Immature natural killer cell (primary cell): Measurements from ENCODE around the gene KIF3B. TPM values are rescaled to one million over a fixed set of nuclear protein-coding genes. Genes with fewer than 3 reads are reported as not detected.
A peak's percentile ranks its signal among the peaks of the same experiment; 100 is the strongest.
"Not testable (repeated sequence)": the region's sequence is repeated elsewhere in the genome, so short reads cannot be mapped to it uniquely, and the experiment has no call there.

ENCODE experiments used
- DNase-seq, 3 donors: peaks; one replicate each; pipeline ENCODE4 v3.0.0; 2022; ENCODE audit warnings: mixed read lengths in 1 of 3
- H3K27ac Mint-ChIP-seq, 6 donors: one replicate each; pipeline ENCODE4 v1.8.0; 2020; ENCODE audit warnings: mixed read lengths in 6 of 6, mild to moderate bottlenecking in 5 of 6, inconsistent platforms in 4 of 6, moderate library complexity in 3 of 6
- H3K27me3 Mint-ChIP-seq, 3 donors: one replicate each; pipeline ENCODE4 v1.8.0; 2020 to 2021; ENCODE audit warnings: low read depth in 3 of 3, mild to moderate bottlenecking in 3 of 3, mixed read lengths in 3 of 3, moderate library complexity in 3 of 3, inconsistent platforms in 1 of 3
- H3K36me3 Mint-ChIP-seq, 3 donors: one replicate each; pipeline ENCODE4 v1.8.0; 2020; ENCODE audit warnings: mixed read lengths in 3 of 3, inconsistent platforms in 2 of 3, mild to moderate bottlenecking in 2 of 3
- H3K4me1 Mint-ChIP-seq, 2 donors: one replicate each; pipeline ENCODE4 v1.8.0; 2020; ENCODE audit warnings: inconsistent platforms in 2 of 2, mild to moderate bottlenecking in 2 of 2, mixed read lengths in 2 of 2, moderate library complexity in 1 of 2
- H3K4me3 Mint-ChIP-seq, 5 donors: one replicate each; pipeline ENCODE4 v1.8.0; 2020; ENCODE audit warnings: mild to moderate bottlenecking in 5 of 5, mixed read lengths in 5 of 5, inconsistent platforms in 3 of 5, moderate library complexity in 3 of 5
- H3K9me3 Mint-ChIP-seq, 6 donors: one replicate each; pipeline ENCODE4 v1.8.0; 2020; ENCODE audit warnings: mild to moderate bottlenecking in 6 of 6, mixed read lengths in 6 of 6, inconsistent platforms in 4 of 6, moderate library complexity in 3 of 6
- polyA plus RNA-seq, 3 donors: library from polyadenylated mRNA; unstranded; fragments of 300-500 nt; fragmentation: Illumina TruSeq; gene quantifications; one replicate each; pipeline ENCODE4 v1.2.3, GENCODE V29; 2021

Gene KIF3B
- polyA plus RNA-seq, 3 donors from 2014 or later = 1.1 to 3.2 (median 1.4) TPM

- H3K9me3 Mint-ChIP-seq = no peaks in the 10 kb centered on the region
- no peak for DNase-seq
- H3K4me1 Mint-ChIP-seq = peaks cover 11 to 14% of the 10 kb centered on the region in 2 donors
- no peak overlapping the region for H3K4me3 Mint-ChIP-seq
- H3K27ac Mint-ChIP-seq = no peak overlapping the region
- peaks cover 4 to 14% (median 5%) of the 10 kb centered on the region in 3 donors for H3K27me3 Mint-ChIP-seq
- peaks cover 0 to 4% (median 0%) of the 10 kb centered on the region in 3 donors for H3K36me3 Mint-ChIP-seq
These were observed 76.5 kb downstream of the KIF3B start for GRCh38 chr20:32353848-32354496.

GRCh38 chr20:32354592-32355416 is 77.4 kb downstream of the KIF3B start:
- H3K27me3 Mint-ChIP-seq = peaks cover 11 to 21% (median 11%) of the 10 kb centered on the region in 3 donors
- no peak for DNase-seq
- no peaks in the 10 kb centered on the region for H3K9me3 Mint-ChIP-seq
- no peaks in the 10 kb centered on the region for H3K36me3 Mint-ChIP-seq
- peaks cover 18 to 22% of the 10 kb centered on the region in 2 donors for H3K4me1 Mint-ChIP-seq
- no peak overlapping the region for H3K4me3 Mint-ChIP-seq
- H3K27ac Mint-ChIP-seq = no peak overlapping the region

GRCh38 chr20:32355417-32355841 is 78.0 kb downstream of the KIF3B start:
- H3K27me3 Mint-ChIP-seq = peaks cover 11 to 21% (median 11%) of the 10 kb centered on the region in 3 donors
- H3K9me3 Mint-ChIP-seq = no peaks in the 10 kb centered on the region
- H3K36me3 Mint-ChIP-seq = no peaks in the 10 kb centered on the region
- no peak overlapping the region for H3K4me3 Mint-ChIP-seq
- H3K4me1 Mint-ChIP-seq = peaks cover 25 to 28% of the 10 kb centered on the region in 2 donors
- no peak overlapping the region for H3K27ac Mint-ChIP-seq
- no peak for DNase-seq

- not testable (repeated sequence) for DNase-seq, H3K9me3 Mint-ChIP-seq, H3K27ac Mint-ChIP-seq, H3K36me3 Mint-ChIP-seq
- Mint-ChIP-seq H3K27me3 (peaks cover 11 to 18% (median 11%) of the 10 kb centered on the region in 3 donors), H3K4me3 (peak overlapping the region in 2 of 5 donors; percentile 29 to 38), H3K4me1 (peaks cover 28 to 34% of the 10 kb centered on the region in 2 donors)
These were observed 78.6 kb downstream of the KIF3B start for GRCh38 chr20:32355907-32356621.

GRCh38 chr20:32356622-32357374 is 79.3 kb downstream of the KIF3B start:
- Mint-ChIP-seq H3K4me1 (peaks cover 30 to 38% of the 10 kb centered on the region in 2 donors), H3K4me3 (peak overlapping the region; percentile 95 to 98 (median 97)), H3K27ac (peak overlapping the region in 4 of 6 donors; percentile 95 to 99 (median 97)), H3K36me3 (no peaks in the 10 kb centered on the region), H3K27me3 (peaks cover 11 to 17% (median 11%) of the 10 kb centered on the region in 3 donors), H3K9me3 (no peaks in the 10 kb centered on the region)
- no peak for DNase-seq

- peaks cover 11 to 14% (median 11%) of the 10 kb centered on the region in 3 donors for H3K27me3 Mint-ChIP-seq
- H3K9me3 Mint-ChIP-seq = no peaks in the 10 kb centered on the region
- no peak for DNase-seq
- H3K36me3 Mint-ChIP-seq = no peaks in the 10 kb centered on the region
- H3K4me3 Mint-ChIP-seq = peak overlapping the region; percentile 95 to 98 (median 97)
- peak overlapping the region; percentile 95 to 99 (median 98) for H3K27ac Mint-ChIP-seq
- peaks cover 30 to 38% of the 10 kb centered on the region in 2 donors for H3K4me1 Mint-ChIP-seq
These were observed 80.0 kb downstream of the KIF3B start for GRCh38 chr20:32357375-32357868.

- H3K4me1 Mint-ChIP-seq = peaks cover 36 to 45% of the 10 kb centered on the region in 2 donors
- peak within 1 kb of the TSS; percentile 95 to 99 (median 98) for H3K27ac Mint-ChIP-seq
These were observed 80.6 kb downstream of the KIF3B start, which contains the start of gene ASXL1 for GRCh38 chr20:32357869-32358631. Gene ASXL1, plus strand, starts transcription at chr20:32358331. Its CDS starts 445 bp downstream, at chr20:32358776.

GRCh38 chr20:32358632-32358882 is 81.1 kb downstream of the KIF3B start:
- peak overlapping the region in 1 of 6 donors; percentile 95 for H3K27ac Mint-ChIP-seq
- H3K4me3 Mint-ChIP-seq = no peak overlapping the region
- no peaks in the 10 kb centered on the region for H3K36me3 Mint-ChIP-seq
- H3K4me1 Mint-ChIP-seq = peaks cover 41 to 50% of the 10 kb centered on the region in 2 donors
- H3K9me3 Mint-ChIP-seq = no peaks in the 10 kb centered on the region
- H3K27me3 Mint-ChIP-seq = peaks cover 11 to 14% (median 11%) of the 10 kb centered on the region in 3 donors
- DNase-seq = no peak

More at GRCh38 chr20:32357869-32358631, 80.6 kb downstream of the KIF3B start, which contains the start of gene ASXL1:
- Mint-ChIP-seq H3K27me3 (peaks cover 11 to 14% (median 11%) of the 10 kb centered on the region in 3 donors), H3K4me3 (peak within 1 kb of the TSS; percentile 95 to 98 (median 97)), H3K9me3 (no peaks in the 10 kb centered on the region), H3K36me3 (no peaks in the 10 kb centered on the region)
- DNase-seq = peak; percentile 89 to 90 (median 89)

GRCh38 chr20:32358883-32359632 is 81.6 kb downstream of the KIF3B start:
- H3K4me1 Mint-ChIP-seq = peaks cover 45 to 54% of the 10 kb centered on the region in 2 donors
- peaks cover 11 to 14% (median 11%) of the 10 kb centered on the region in 3 donors for H3K27me3 Mint-ChIP-seq
- H3K9me3 Mint-ChIP-seq = no peaks in the 10 kb centered on the region
- H3K27ac Mint-ChIP-seq = peak overlapping the region; percentile 80 to 92 (median 90)
- peak overlapping the region; percentile 74 to 88 (median 85) for H3K4me3 Mint-ChIP-seq
- DNase-seq = peak; percentile 58 to 62 (median 60)
- no peaks in the 10 kb centered on the region for H3K36me3 Mint-ChIP-seq

GRCh38 chr20:32359633-32360332 is 82.3 kb downstream of the KIF3B start:
- H3K27me3 Mint-ChIP-seq = peaks cover 11 to 14% (median 11%) of the 10 kb centered on the region in 3 donors
- peaks cover 49 to 58% of the 10 kb centered on the region in 2 donors for H3K4me1 Mint-ChIP-seq
- H3K9me3 Mint-ChIP-seq = no peaks in the 10 kb centered on the region
- no peaks in the 10 kb centered on the region for H3K36me3 Mint-ChIP-seq
- peak overlapping the region; percentile 80 to 92 (median 90) for H3K27ac Mint-ChIP-seq
- peak overlapping the region; percentile 74 to 88 (median 85) for H3K4me3 Mint-ChIP-seq
- peak in 2 of 3 donors; percentile 12 to 25 for DNase-seq

- Mint-ChIP-seq H3K27me3 (peaks cover 11 to 14% (median 11%) of the 10 kb centered on the region in 3 donors), H3K36me3 (no peaks in the 10 kb centered on the region), H3K4me3 (peak overlapping the region; percentile 74 to 88 (median 85)), H3K27ac (peak overlapping the region; percentile 80 to 92 (median 88)), H3K4me1 (peaks cover 54 to 63% of the 10 kb centered on the region in 2 donors), H3K9me3 (no peaks in the 10 kb centered on the region)
- DNase-seq = no peak
These were observed 82.8 kb downstream of the KIF3B start for GRCh38 chr20:32360333-32360634.
